NK-92 treated with Interleukin-12 subunit alpha and Interleukin-12 subunit beta, amount 100 ng/mL, for 24 hours (cell line): Measurements from ENCODE around the gene SBK3.
A peak's percentile ranks its signal among the peaks of the same experiment; 100 is the strongest.
"Not testable (repeated sequence)": the region's sequence is repeated elsewhere in the genome, so short reads cannot be mapped to it uniquely, and the experiment has no call there.

ENCODE experiments used
- DNase-seq: peaks from one replicate; lab custom pipeline; 2025; lab: John Stamatoyannopoulos, UW

Gene SBK3, protein sequence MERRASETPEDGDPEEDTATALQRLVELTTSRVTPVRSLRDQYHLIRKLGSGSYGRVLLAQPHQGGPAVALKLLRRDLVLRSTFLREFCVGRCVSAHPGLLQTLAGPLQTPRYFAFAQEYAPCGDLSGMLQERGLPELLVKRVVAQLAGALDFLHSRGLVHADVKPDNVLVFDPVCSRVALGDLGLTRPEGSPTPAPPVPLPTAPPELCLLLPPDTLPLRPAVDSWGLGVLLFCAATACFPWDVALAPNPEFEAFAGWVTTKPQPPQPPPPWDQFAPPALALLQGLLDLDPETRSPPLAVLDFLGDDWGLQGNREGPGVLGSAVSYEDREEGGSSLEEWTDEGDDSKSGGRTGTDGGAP

DNA sequence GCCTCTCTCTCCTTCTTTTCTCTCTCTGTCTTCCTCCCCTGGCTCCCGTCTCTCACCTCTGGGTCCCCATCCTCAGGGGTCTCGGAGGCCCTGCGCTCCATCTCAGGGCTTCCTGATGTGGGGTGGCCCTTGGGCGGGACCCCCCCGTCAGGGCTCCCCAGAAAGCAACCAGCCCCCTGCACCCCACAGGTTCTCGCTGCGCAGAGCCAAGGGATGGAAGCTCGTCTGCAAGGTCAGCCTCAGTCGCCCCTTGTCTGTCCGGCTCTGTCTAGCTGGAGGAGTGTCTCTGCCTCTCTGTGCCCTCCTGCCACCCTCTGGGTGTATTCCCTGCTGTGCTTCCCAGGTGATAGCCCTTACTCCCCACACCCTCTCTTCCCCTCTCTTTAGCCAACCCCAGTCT is at the start of gene SBK3:
Gene SBK3, minus strand, starts transcription at position 101 of the 400 bp plus-strand sequence. Its CDS starts 0 bp downstream, at position 101.
- DNase-seq, result no peak

GRCh38 chr19:55593096-55593772 is 47.9 kb upstream of the SBK3 start:
- no peak for DNase-seq

- no peak for DNase-seq
Measured at GRCh38 chr19:55592391-55593090, 47.2 kb upstream of the SBK3 start.

DNA sequence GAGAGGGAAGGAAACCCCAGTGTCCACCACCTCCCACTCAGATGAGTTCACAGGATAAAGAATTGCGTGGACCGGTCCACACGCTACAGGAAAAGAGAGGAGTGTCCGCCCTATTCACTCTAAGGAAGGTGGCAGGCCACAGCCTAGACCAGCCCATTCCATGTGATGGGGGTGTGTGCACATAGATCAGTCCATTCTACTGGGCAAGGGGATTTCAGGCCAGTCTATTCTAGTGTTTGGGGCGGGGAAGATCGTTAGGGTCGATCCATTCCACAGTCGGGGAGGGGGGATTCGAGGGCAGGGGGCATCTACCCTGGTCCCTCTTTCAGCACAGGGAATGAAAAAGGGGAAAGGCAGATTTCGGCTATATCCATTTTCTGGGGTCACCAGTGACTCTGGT is 46.2 kb upstream of the SBK3 start:
- DNase-seq, result no peak

- DNase-seq, result no peak
Measured at GRCh38 chr19:55590617-55591016, 45.3 kb upstream of the SBK3 start.

DNA sequence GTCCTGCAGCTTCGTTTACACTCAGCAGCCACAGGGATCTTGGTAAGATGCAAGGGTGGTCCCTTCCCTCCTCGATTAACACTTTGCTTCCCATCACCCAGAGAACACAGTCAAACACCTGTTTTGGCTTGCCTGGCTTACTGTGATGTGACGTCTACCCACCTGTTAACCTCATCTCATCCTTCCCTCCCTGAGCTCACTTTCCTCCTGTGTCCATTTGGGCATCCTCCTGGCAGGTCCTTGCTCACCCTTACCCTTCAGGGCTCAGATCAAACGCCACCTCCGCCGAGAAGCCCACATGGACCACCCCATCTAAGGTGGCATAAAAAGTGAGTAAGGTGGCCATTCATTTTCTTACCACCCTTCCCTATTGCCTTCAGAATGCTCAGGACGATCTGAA is 44.8 kb upstream of the SBK3 start:
- no peak for DNase-seq

DNA sequence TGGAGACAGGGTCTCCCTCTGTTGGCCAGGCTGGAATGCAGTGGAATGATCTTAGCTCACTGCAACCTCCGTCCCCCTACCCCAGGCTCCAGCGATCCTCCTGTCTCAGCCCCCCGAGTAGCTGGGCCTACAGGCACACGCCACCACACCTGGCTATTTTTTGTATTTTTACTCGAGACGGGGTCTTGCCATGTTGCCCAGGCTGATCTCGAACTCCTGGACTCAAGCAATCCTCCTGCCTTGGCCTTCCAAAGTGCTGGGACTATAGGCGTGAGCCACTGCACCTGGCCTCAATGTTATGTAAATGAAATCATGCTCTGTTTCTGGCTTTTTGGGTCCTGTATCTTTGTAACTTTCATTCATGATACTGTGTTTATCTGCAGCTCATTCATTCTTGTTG is 43.4 kb upstream of the SBK3 start:
- no peak for DNase-seq

DNA sequence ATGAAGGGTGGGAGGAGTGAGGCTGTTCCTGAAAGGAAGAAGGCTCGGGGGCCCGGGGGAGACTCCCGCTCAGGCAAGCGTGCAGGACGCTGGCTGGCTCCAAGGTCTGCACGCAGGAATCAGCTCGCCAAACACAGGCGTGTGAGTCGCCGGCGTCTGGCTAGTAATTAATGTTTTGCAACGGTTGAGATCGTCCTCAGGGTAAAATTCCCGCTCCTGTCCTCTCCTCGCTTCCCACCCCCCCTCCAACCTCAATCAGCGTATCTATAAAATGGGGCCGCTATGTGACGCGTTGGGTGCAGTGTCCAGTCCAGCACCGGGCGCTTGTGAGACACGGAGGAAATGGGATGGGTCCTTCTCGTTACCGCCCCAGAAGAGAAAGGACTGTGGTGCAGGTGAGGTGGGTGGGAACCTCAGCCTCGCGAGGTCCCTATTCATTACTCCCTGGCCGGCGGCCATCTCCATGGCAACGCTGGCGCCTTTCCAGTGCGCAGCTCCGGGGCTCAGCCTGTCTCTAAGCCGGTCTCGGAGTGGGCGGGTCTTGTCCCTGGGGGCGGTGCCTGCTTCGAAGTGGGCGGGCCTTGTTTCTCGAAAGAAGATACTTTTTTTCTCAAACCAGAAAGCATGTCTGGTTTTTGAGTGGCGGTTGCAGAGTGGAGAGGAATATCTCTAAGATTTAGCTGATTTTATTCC is 41.8 kb upstream of the SBK3 start:
- no peak for DNase-seq

DNA sequence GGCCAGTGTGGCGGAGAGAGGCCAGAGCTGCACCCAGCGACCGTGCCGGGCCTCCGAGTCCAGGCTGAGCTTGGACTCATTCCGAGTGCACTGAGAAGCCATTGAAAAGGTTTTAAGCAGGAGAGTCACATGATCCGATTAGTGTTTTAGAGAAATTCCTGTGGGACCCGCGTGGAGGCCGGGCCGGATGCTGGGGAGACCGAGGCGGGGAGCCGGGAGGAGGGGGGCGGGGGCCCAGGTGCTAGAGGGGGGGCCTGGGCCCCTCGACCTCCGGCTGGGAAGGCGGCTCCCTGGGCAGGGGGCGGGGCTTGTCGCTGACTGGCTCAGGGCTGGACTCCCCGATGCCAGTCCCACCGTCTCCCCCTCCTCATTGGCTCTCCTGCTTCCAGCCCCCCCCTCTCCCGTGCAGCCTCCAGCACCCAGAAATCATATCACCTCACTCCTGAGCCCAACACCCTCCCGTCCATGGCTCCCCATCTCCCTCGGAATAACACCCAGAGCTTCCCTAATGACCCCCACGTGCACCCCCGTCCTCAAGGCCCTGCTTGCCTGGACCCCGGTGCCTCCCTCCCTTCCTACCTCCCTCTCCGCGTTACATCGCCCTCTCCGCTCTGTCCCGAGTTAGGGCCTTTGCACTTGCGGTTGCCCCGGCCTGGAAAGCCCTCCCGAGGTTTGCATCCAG is 40.5 kb upstream of the SBK3 start:
- DNase-seq, result no peak

DNA sequence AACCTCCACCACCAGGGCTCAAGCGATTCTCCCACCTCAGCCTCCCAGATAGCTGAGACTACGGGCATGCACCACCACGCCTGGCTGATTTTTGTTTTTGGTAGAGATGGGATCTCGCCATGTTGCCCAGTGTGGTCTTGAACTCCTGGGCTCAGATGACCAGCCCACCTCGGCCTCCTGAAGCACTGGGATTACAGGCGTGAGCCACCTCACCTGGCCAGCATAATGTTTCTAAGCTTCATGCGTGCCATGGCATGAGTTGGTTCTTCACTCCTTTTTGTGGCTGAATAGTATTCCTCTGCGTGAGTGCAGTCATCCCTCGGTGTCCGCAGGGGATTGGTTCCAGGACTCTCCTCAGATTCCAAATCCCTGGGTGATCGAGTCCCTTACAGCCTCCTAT is 39.5 kb upstream of the SBK3 start:
- DNase-seq, result no peak

GRCh38 chr19:55583897-55584296 is 38.6 kb upstream of the SBK3 start:
- not testable (repeated sequence) for DNase-seq

DNA sequence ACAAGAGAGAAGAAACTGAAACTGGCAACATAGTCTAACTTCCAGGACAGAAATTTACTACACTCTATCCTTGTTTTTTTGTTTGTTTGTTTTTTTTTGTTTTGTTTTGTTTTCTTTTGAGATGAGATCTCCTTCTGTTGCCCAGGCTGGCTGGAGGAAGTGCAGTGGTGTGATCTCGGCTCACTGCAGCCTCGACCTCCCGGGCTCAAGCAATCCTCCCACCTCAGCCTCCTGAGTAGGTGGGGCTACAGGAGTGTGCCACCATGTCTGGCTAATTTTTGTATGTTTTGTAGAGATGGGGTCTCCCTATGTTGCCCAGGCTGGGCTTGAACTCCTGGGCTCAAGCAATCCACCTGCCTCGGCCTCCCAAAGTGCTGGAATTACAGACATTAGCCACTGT is 36.9 kb upstream of the SBK3 start:
- not testable (repeated sequence) for DNase-seq

DNA sequence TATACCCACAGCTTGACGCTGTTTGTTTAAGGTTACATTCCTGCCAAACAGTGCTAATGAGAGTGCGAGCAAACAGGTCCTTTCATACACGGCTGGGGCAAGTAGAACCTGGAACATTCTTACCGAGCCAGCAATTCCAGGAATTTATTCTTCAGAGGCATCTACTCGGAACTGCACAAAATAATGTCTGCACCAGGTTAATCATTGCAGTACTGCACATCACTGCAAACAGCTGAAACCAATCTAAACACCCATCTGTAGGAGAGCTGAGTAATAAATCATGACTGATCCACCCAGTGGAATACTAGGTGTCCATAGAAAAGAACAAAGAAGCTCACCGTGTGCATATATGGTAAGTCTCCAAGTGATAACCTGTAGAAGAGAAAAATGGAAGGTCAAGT is 36.5 kb upstream of the SBK3 start:
- no peak for DNase-seq

DNA sequence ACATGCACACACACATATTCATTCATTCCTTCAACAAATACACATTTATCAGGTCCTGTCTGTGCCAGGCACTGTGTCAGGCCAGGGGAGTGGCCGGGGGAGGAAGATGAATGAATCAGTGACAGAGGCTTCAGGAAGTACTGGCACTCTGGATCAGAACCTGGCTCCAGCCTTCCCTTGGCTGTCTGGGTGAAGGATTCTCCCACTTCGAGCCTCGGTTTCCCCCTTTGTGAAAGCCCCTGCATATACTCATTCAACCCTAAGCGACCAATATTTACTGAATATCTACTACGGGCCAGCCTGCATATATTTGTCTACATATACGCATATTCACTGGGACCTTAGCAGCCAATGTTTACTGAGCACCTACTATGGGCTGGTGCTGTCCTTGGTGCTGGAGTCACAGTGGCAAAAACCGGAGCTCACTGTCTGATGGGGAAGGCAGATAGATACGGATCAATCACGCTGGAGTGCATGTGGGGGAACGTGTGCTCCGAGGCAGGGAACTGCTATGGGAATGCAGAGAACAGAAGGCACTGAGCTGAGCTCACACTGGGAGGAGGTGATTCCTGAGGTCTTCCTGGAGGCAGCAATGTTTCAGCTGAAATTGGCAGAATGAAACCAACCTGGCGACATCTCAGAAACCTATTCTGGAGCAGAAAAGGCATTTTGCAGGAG is 35.9 kb upstream of the SBK3 start:
- no peak for DNase-seq

DNA sequence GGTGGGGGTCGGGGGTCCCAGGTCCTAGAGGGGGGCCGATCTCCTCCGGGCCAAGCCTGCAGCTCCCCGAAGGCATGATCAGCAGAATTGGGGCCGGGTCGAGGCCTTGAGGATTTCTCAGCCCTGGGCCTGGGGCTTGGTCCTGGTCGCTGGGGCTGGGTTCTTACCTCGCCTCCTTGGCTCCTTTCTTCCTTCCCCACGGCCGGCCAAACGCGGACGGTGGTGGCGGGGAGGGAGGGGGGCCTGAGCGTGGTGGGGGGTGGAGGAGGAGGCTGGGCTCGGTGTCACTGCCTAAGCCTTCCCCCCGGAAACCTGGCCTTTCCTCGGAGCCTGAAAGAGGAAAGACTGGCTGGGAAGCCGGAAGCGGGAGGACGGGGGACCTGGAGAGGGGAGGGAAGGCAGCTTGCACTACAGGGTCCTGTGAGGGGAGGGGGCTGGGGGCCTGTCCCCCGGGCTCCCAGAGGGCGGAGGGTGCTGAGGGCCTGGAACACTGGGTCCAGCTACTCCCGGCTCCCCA is 35.3 kb upstream of the SBK3 start, which contains the start of gene ZNF579:
Gene ZNF579, minus strand, starts transcription at position 221 of the 517 bp plus-strand sequence. CDS start 1,209 bp downstream, outside the sequence.
- peak; percentile 74 for DNase-seq

- no peak for DNase-seq
Measured at GRCh38 chr19:55579766-55580621, 34.7 kb upstream of the SBK3 start.

- no peak for DNase-seq
Measured at GRCh38 chr19:55578761-55579747, 33.7 kb upstream of the SBK3 start.

DNA sequence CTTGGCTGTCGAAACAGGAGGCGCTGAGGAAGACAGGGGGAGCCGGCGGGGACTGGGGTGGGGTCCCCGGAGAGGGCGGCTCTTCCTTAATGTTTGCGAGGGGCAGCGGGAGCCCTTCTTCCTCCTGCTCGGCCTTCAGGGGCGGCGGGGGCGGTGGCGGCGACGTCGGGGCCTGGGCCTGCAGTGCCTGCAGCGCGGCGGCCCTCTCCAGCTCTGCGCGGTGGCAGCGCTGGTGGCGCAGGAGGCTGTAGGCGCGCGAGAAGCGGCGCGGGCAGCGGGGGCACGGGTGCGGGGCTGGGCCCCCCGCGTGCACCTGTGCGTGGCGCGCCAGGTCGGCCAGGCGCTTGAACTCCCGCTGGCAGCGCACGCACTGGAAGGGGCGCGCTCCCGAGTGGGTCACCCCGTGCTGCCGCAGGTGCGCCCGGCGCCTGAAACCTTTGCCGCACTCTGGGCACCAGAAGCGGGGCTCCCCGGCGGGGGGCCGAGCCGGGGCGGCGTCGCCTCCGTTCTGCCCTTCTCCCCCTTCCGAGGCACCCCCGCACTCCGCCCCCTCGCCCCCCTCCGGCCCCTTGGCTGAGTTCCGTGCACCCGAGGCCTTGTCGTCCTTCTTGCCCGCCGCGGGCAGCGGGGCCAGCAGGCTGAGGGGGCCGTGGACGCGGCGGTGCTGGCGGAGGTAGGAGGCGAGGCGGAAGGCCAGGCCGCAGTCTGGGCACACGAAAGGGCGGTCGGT is 32.9 kb upstream of the SBK3 start:
- DNase-seq, result no peak
